WTC11 (cell line): Measurements from ENCODE around the gene RSU1. TPM values are rescaled to one million over a fixed set of nuclear protein-coding genes. Genes with fewer than 3 reads are reported as not detected.

Experiments used
- ATAC-seq: fragments of 200-7000 bp; cut with Tn5 transposase; 2 replicates; pipeline ENCODE4 v1.10.0; 2021; ENCODE audit warnings: mild to moderate bottlenecking, moderate library complexity
- CTCF ChIA-PET: fragments of 300-600 bp; sonication (Branson Sonifier 250); formaldehyde crosslinking; loops from one replicate; lab custom pipeline; 2021; ENCODE audit warnings: antibody characterized with exemption; lab: Charles Lee
- POLR2A ChIA-PET: fragments of 350-600 bp; sonication (Branson Sonifier 250); formaldehyde crosslinking; loops from one replicate; lab custom pipeline; 2021; ENCODE audit warnings: antibody characterized with exemption; lab: Charles Lee
- DNase-seq: peaks from one replicate; pipeline ENCODE4 v3.0.0; 2021; ENCODE audit warnings: low spot score
- H3K27ac Mint-ChIP-seq: 2 replicates; pipeline ENCODE4 v1.8.0; 2021; ENCODE audit warnings: mixed read lengths
- H3K27me3 Mint-ChIP-seq: 2 replicates; pipeline ENCODE4 v1.8.0; 2021; ENCODE audit warnings: low read depth, mild to moderate bottlenecking, moderate library complexity, mixed read lengths
- H3K36me3 Mint-ChIP-seq: 2 replicates; pipeline ENCODE4 v1.8.0; 2021; ENCODE audit warnings: mixed read lengths
- H3K4me1 Mint-ChIP-seq: 2 replicates; pipeline ENCODE4 v1.8.0; 2022; ENCODE audit warnings: mixed read lengths
- H3K4me3 Mint-ChIP-seq: 2 replicates; pipeline ENCODE4 v1.8.0; 2021; ENCODE audit warnings: mild to moderate bottlenecking, moderate library complexity, mixed read lengths
- H3K9me3 Mint-ChIP-seq: 2 replicates; pipeline ENCODE4 v1.8.0; 2021; ENCODE audit warnings: mixed read lengths
- ATF1 ChIP-seq: sonication (generic); formaldehyde crosslinking; IDR thresholded peaks from 2 replicates; pipeline ENCODE4 v1.8.1; 2023; ENCODE audit warnings: mild to moderate bottlenecking, moderate library complexity, missing genetic modification reagents
- CBFB ChIP-seq: sonication (generic); formaldehyde crosslinking; IDR thresholded peaks from 2 replicates; pipeline ENCODE4 v1.8.1; 2022; ENCODE audit warnings: mild to moderate bottlenecking, low read depth, missing genetic modification reagents
- CTCF ChIP-seq: fragments of 200-600 bp; IDR thresholded peaks from 2 replicates; pipeline ENCODE4 v1.8.0; 2022; ENCODE audit warnings: antibody characterized with exemption
- GABPB1 ChIP-seq: sonication (generic); formaldehyde crosslinking; IDR thresholded peaks from 2 replicates; pipeline ENCODE4 v1.8.1; 2023; ENCODE audit warnings: mild to moderate bottlenecking, missing genetic modification reagents
- GTF2I ChIP-seq: fragments of 250-450 bp; sonication (Bioruptor Pico); conservative IDR thresholded peaks from 2 replicates; pipeline ENCODE4 v1.4.0; 2021; ENCODE audit warnings: mild to moderate bottlenecking
- MXD4 ChIP-seq: fragments of 250-450 bp; sonication (Bioruptor Pico); IDR thresholded peaks from 2 replicates; pipeline ENCODE4 v1.8.0; 2021; ENCODE audit warnings: mild to moderate bottlenecking, moderate library complexity, borderline replicate concordance
- NFE2L1 ChIP-seq: sonication (generic); formaldehyde crosslinking; IDR thresholded peaks from 2 replicates; pipeline ENCODE4 v1.8.1; 2023; ENCODE audit warnings: missing genetic modification reagents
- NR3C1 ChIP-seq: sonication (generic); formaldehyde crosslinking; conservative IDR thresholded peaks from 2 replicates; pipeline ENCODE4 v1.8.1; 2023; ENCODE audit warnings: low read depth, mild to moderate bottlenecking, missing genetic modification reagents
- OVOL2 ChIP-seq: fragments of 250-450 bp; sonication (Bioruptor Pico); IDR thresholded peaks from 2 replicates; pipeline ENCODE4 v1.9.0; 2021; ENCODE audit warnings: mild to moderate bottlenecking, borderline replicate concordance
- PREB ChIP-seq: sonication (generic); formaldehyde crosslinking; IDR thresholded peaks from 2 replicates; pipeline ENCODE4 v1.8.1; 2022; ENCODE audit warnings: mild to moderate bottlenecking, missing genetic modification reagents, moderate library complexity, borderline replicate concordance
- SMAD3 ChIP-seq: sonication (generic); formaldehyde crosslinking; IDR thresholded peaks from 2 replicates; pipeline ENCODE4 v1.8.0; 2022; ENCODE audit warnings: missing genetic modification reagents, mild to moderate bottlenecking, borderline replicate concordance
- TEAD4 ChIP-seq: sonication (generic); formaldehyde crosslinking; IDR thresholded peaks from 2 replicates; pipeline ENCODE4 v1.8.0; 2022; ENCODE audit warnings: mild to moderate bottlenecking, missing genetic modification reagents
- TP53 ChIP-seq: sonication (generic); formaldehyde crosslinking; IDR thresholded peaks from 2 replicates; pipeline ENCODE4 v1.8.1; 2023; ENCODE audit warnings: mild to moderate bottlenecking, missing genetic modification reagents
- ZNF232 ChIP-seq: sonication (generic); formaldehyde crosslinking; IDR thresholded peaks from 2 replicates; pipeline ENCODE4 v1.8.0; 2022; ENCODE audit warnings: mild to moderate bottlenecking, missing genetic modification reagents
- ZNF423 ChIP-seq: fragments of 250-450 bp; sonication (Bioruptor Pico); IDR thresholded peaks from 2 replicates; pipeline ENCODE4 v2.1.2; 2022; ENCODE audit warnings: mild to moderate bottlenecking, moderate library complexity
- ZNF671 ChIP-seq: fragments of 250-450 bp; sonication (Bioruptor Pico); IDR thresholded peaks from 2 replicates; pipeline ENCODE4 v1.8.0; 2021; ENCODE audit warnings: mild to moderate bottlenecking
- ZSCAN18 ChIP-seq: fragments of 250-450 bp; sonication (Bioruptor Pico); IDR thresholded peaks from 2 replicates; pipeline ENCODE4 v2.1.2; 2022; ENCODE audit warnings: mild to moderate bottlenecking, moderate library complexity
- total RNA-seq: library from RNA; stranded (reverse); gene quantifications from 3 replicates; pipeline ENCODE4 v1.2.3, GENCODE V29; 2021
- TF ChIP-seq, protein P1 (sequence below): fragments of 250-450 bp; sonication (Bioruptor Pico); IDR thresholded peaks from 2 replicates; pipeline ENCODE4 v1.8.0; 2021; ENCODE audit warnings: mild to moderate bottlenecking
- TF ChIP-seq, protein P2 (sequence below): fragments of 250-450 bp; sonication (Bioruptor Pico); IDR thresholded peaks from 2 replicates; pipeline ENCODE4 v1.9.0; 2021; ENCODE audit warnings: mild to moderate bottlenecking, borderline replicate concordance
- TF ChIP-seq, protein P3 (sequence below): fragments of 250-450 bp; sonication (Bioruptor Pico); IDR thresholded peaks from 2 replicates; pipeline ENCODE4 v1.9.0; 2021; ENCODE audit warnings: mild to moderate bottlenecking
- TF ChIP-seq, protein P4 (sequence below): sonication (generic); formaldehyde crosslinking; IDR thresholded peaks from 2 replicates; pipeline ENCODE4 v1.8.0; 2022; ENCODE audit warnings: mild to moderate bottlenecking, missing genetic modification reagents

RSU1 gene
- total RNA-seq, 1 experiment from 2014 or later: 46.4 TPM

DNA sequence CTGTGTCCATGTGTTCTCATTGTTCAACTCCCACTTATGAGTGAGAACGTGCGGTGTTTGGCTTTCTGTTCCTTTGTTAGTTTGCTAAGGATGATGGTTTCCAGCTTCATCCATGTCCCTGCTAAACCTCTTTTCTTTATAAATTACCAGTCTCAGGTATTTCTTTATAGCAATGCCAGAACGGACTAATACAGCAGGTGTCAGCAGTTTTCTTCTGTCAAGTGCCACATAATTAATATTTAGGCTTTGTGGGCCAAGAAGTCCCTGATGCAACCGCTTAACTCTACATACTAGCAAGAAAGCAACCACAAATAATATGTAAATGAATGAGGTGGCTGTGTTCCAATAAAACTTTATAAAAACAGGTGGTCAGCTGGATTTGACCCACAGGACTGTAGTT, 269.3 kb downstream of the RSU1 start (continued):
- TF ChIP-seq ZNF671 (no peak), PREB (CRISPR knock-in tag) (no peak), NR3C1 (no peak), TEAD4 (CRISPR knock-in tag) (no peak), TP53 (CRISPR knock-in tag) (no peak)

DNA sequence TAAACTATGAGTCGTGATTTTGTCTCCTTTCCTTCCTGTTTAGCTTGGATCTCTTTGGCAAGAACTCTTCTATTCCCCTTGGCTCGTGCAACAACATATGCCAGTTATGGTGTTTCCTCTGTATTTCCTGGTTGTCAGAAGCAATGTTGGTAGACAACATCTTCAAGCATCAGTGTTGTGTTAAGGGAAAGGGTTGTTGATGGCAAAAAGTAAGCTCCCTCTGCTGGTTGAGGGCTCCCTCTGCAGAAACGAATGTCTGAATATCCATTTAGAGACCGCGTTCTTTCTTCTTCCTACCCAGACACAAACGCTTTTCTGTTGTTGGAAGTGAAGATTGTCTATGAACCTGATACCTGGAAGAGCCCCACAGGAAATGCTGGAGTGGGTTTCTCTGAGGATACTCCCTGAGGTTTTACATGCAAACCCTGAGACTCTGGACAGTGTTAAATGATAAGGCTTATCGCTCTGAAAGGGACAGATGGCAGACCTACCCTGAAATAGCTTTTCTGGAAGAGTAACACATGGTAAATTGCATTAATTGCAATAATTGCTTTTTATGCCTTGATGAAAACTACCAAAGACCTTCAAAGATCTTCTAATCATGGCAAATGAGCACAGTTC, 272.0 kb downstream of the RSU1 start:
- Mint-ChIP-seq H3K27me3 (peaks cover 8% of the 10 kb centered on the region), H3K27ac (no peak overlapping the region), H3K4me1 (no peaks in the 10 kb centered on the region), H3K4me3 (no peak overlapping the region), H3K36me3 (no peaks in the 10 kb centered on the region), H3K9me3 (no peaks in the 10 kb centered on the region)
- ChIA-PET CTCF (interaction anchor here (0.8 to 1.6 kb wide), 17 partner anchors 10 to 643 kb away, joined by 3 to 11 read pairs (median 4); no protein-coding TSS in a partner anchor), POLR2A (interaction anchor here (0.6 kb wide), 1 partner anchor 57 kb away, joined by 3 read pairs; no protein-coding TSS in a partner anchor)
- ATAC-seq (peak; percentile 75), DNase-seq (no peak)
- peak; percentile 58; the same call in 1 of the 2 replicates for TF ChIP-seq CTCF
- no peak for TF ChIP-seq NFE2L1 (CRISPR knock-in tag)
- TF ChIP-seq CBFB (CRISPR knock-in tag): no peak

DNA sequence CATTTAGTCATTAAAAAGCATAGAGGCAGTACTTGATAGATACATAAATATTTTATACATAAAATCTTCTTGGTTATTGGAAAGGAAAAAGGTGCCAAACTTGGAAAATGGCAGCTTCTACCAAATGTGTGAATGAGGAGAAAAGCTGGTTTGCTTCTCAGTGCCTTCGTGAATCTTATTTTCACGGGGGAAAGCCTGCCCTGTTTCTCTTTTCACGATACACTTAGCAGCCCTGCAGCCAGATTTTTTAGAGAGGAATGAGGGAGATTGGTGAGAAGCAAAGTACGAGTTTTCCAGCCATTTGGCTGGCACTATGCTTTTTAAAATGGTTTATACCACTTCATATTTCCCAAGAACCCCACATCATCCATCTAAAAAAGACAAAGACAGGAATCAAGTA, 272.6 kb downstream of the RSU1 start:
- Mint-ChIP-seq H3K4me1 (no peaks in the 10 kb centered on the region), H3K4me3 (no peak overlapping the region), H3K9me3 (no peaks in the 10 kb centered on the region), H3K27ac (no peak overlapping the region), H3K27me3 (peaks cover 5% of the 10 kb centered on the region), H3K36me3 (no peaks in the 10 kb centered on the region)
- ATAC-seq: no peak
- ChIA-PET CTCF (interaction anchor here (0.8 to 1.6 kb wide), 13 partner anchors 10 to 642 kb away, joined by 3 to 11 read pairs (median 4); no protein-coding TSS in a partner anchor), POLR2A (no interaction called here)
- no peak for DNase-seq
- TF ChIP-seq GTF2I (no peak), OVOL2 (CRISPR knock-in tag) (no peak), SMAD3 (no peak), TP53 (CRISPR knock-in tag) (no peak), ZNF232 (CRISPR knock-in tag) (no peak), ATF1 (CRISPR knock-in tag) (no peak), ZNF423 (no peak), MXD4 (no peak), ZSCAN18 (CRISPR knock-in tag) (no peak), GABPB1 (no peak)
- TF ChIP-seq, protein P1, sequence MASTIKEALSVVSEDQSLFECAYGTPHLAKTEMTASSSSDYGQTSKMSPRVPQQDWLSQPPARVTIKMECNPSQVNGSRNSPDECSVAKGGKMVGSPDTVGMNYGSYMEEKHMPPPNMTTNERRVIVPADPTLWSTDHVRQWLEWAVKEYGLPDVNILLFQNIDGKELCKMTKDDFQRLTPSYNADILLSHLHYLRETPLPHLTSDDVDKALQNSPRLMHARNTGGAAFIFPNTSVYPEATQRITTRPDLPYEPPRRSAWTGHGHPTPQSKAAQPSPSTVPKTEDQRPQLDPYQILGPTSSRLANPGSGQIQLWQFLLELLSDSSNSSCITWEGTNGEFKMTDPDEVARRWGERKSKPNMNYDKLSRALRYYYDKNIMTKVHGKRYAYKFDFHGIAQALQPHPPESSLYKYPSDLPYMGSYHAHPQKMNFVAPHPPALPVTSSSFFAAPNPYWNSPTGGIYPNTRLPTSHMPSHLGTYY (CRISPR knock-in tag): no peak
- TF ChIP-seq, protein P2, sequence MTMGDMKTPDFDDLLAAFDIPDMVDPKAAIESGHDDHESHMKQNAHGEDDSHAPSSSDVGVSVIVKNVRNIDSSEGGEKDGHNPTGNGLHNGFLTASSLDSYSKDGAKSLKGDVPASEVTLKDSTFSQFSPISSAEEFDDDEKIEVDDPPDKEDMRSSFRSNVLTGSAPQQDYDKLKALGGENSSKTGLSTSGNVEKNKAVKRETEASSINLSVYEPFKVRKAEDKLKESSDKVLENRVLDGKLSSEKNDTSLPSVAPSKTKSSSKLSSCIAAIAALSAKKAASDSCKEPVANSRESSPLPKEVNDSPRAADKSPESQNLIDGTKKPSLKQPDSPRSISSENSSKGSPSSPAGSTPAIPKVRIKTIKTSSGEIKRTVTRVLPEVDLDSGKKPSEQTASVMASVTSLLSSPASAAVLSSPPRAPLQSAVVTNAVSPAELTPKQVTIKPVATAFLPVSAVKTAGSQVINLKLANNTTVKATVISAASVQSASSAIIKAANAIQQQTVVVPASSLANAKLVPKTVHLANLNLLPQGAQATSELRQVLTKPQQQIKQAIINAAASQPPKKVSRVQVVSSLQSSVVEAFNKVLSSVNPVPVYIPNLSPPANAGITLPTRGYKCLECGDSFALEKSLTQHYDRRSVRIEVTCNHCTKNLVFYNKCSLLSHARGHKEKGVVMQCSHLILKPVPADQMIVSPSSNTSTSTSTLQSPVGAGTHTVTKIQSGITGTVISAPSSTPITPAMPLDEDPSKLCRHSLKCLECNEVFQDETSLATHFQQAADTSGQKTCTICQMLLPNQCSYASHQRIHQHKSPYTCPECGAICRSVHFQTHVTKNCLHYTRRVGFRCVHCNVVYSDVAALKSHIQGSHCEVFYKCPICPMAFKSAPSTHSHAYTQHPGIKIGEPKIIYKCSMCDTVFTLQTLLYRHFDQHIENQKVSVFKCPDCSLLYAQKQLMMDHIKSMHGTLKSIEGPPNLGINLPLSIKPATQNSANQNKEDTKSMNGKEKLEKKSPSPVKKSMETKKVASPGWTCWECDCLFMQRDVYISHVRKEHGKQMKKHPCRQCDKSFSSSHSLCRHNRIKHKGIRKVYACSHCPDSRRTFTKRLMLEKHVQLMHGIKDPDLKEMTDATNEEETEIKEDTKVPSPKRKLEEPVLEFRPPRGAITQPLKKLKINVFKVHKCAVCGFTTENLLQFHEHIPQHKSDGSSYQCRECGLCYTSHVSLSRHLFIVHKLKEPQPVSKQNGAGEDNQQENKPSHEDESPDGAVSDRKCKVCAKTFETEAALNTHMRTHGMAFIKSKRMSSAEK (CRISPR knock-in tag): no peak
- TF ChIP-seq, protein P3, sequence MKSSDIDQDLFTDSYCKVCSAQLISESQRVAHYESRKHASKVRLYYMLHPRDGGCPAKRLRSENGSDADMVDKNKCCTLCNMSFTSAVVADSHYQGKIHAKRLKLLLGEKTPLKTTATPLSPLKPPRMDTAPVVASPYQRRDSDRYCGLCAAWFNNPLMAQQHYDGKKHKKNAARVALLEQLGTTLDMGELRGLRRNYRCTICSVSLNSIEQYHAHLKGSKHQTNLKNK (CRISPR knock-in tag): no peak
- TF ChIP-seq, protein P4, sequence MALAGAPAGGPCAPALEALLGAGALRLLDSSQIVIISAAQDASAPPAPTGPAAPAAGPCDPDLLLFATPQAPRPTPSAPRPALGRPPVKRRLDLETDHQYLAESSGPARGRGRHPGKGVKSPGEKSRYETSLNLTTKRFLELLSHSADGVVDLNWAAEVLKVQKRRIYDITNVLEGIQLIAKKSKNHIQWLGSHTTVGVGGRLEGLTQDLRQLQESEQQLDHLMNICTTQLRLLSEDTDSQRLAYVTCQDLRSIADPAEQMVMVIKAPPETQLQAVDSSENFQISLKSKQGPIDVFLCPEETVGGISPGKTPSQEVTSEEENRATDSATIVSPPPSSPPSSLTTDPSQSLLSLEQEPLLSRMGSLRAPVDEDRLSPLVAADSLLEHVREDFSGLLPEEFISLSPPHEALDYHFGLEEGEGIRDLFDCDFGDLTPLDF (CRISPR knock-in tag): no peak
